ENCODE data around the gene KLHL29. TPM values are rescaled to one million over a fixed set of nuclear protein-coding genes. Genes with fewer than 3 reads are reported as not detected.

The KLHL29 gene
- total RNA-seq, 2 experiments from 2014 or later = 2.9 to 3.5 TPM

DNA sequence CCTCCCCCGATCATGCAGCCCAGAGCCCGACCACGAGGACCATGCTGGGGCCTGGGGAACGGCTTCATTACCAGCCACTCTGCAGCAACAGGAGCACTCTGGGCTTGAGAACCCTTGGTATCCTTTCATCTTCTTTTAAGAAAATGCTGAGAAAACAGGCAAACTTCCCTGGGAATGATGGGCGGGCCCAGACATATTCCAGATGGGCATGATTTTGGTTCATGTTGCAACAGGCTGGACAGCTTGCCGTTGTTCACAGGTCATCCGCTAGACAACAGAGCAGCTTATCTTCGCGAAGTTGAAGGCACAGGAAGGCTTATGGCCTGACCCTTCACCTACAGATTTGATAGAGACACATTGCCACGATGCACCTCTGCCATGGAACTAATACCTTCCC is 121.0 kb downstream of the KLHL29 start:
- Mint-ChIP-seq H3K9me3 (no peaks in the 10 kb centered on the region), H3K27me3 (peaks cover 3% of the 10 kb centered on the region), H3K4me1 (peaks cover 6% of the 10 kb centered on the region), H3K27ac (no peak overlapping the region), H3K4me3 (no peak overlapping the region), H3K36me3 (ENCODE audit: low read depth) (no peaks in the 10 kb centered on the region)
- no peak for DNase-seq
- POLR2A ChIA-PET = no interaction called here
- CTCF ChIA-PET = interaction anchor here (1.3 to 1.9 kb wide), 2 partner anchors 14 to 40 kb away, joined by 3 to 5 read pairs; no protein-coding TSS in a partner anchor

DNA sequence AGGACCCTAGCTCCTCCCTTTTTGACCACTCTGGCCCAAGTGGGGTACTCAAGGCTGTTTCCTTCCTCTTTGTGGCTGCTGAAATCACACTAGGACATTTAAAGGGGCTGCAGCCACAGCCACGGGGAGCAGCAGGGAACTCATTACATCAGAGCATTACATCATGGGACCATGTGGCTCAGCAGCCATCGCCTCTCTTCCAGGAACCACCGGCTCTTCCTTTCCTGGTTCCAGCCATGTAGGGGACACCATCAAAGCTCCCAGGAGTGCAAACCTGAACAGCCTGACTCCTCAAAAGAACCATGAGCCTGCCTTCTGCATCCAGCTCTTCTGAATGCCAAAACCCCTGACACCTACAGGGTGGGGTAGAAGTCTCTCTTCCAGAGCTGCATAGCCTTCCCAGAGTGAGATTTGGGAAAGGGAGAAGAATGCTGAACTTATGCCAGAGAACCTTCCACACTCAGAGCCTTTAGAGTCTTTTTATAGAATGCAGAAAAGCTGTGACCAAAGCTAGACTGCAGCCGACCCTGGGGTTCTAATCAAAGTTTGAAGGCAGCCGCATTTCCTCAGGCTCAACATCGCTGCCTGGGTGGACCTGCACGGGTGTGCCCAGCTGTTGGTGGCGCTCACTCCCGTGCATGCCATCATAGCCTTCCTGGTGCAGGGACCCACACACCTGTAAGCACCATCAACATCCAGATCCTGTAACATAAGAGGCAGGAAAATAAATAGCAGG is 121.7 kb downstream of the KLHL29 start:
- Mint-ChIP-seq H3K27ac (no peak overlapping the region), H3K4me3 (no peak overlapping the region), H3K4me1 (peaks cover 6% of the 10 kb centered on the region), H3K9me3 (no peaks in the 10 kb centered on the region), H3K36me3 (ENCODE audit: low read depth) (no peaks in the 10 kb centered on the region), H3K27me3 (peaks cover 3% of the 10 kb centered on the region)
- DNase-seq = no peak
- ChIA-PET CTCF (interaction anchor here (1.3 to 1.9 kb wide), 2 partner anchors 15 to 40 kb away, joined by 3 to 5 read pairs; no protein-coding TSS in a partner anchor), POLR2A (no interaction called here)

DNA sequence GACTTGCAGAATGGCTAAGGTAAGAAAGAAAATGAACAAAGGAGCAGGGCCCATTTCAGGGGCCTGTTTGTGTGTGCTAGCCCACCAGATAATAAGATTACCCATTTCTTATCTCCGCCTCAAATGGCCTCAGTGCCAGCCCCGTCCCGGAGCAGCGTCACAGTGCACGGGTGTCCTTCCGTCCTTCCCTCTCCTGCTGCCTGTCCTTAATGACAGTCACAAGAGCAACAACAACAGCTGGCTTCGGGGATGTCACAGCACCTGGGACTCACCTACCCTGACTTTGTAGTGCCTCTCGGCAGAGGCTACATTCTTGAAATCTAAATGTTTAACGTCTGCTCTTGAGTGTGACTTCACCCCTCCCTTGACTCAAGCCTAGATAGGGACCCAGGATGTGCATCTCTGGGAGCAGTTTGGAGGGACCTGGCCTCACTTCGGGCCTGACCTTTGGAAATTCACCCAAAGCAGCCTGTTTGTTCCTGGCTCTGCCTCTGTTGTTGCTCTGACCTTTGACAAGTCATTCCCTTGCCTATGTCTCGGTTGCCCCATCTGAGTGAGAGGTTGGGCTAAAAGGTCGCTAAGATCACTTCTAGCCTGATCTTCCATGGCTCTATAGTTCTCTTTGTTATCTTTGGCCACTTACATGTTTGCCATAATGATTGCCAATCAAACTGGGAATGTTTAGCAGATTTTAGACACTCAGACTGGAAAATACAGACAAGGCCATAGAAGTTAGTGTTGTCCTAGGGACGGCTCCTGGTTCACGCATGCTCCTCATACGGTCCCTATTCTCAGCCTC is 122.5 kb downstream of the KLHL29 start:
- DNase-seq = no peak
- H3K4me1 Mint-ChIP-seq = peaks cover 6% of the 10 kb centered on the region
- CTCF ChIA-PET = interaction anchor here (1.3 kb wide), 1 partner anchor 17 kb away, joined by 4 read pairs; no protein-coding TSS in a partner anchor
- H3K9me3 Mint-ChIP-seq = no peaks in the 10 kb centered on the region
- peaks cover 3% of the 10 kb centered on the region for H3K27me3 Mint-ChIP-seq
- POLR2A ChIA-PET = no interaction called here
- no peak overlapping the region for H3K27ac Mint-ChIP-seq
- H3K36me3 Mint-ChIP-seq (ENCODE audit: low read depth) = no peaks in the 10 kb centered on the region
- H3K4me3 Mint-ChIP-seq = no peak overlapping the region

DNA sequence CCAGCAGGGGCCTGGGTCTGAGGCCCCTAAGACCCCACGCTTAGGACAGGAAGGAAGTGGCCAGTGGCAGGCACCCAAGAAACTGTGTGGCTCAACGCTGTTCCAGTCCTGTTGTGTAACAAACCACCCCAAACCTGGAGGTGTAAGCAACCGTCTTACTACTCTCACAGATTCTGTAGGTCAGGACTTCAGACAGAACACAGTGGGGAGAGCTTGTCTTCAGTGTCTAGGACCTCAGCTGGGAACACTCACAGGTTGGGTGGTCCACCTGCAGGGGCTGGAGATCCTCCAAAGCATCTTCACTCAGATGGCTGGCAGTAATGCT is 123.0 kb downstream of the KLHL29 start:
- H3K9me3 Mint-ChIP-seq = no peaks in the 10 kb centered on the region
- DNase-seq = no peak
- H3K36me3 Mint-ChIP-seq (ENCODE audit: low read depth) = no peaks in the 10 kb centered on the region
- H3K27ac Mint-ChIP-seq = no peak overlapping the region
- H3K4me1 Mint-ChIP-seq = peaks cover 6% of the 10 kb centered on the region
- ChIA-PET CTCF (interaction anchor here (1.3 kb wide), 1 partner anchor 18 kb away, joined by 4 read pairs; no protein-coding TSS in a partner anchor), POLR2A (no interaction called here)
- no peak overlapping the region for H3K4me3 Mint-ChIP-seq
- peaks cover 3% of the 10 kb centered on the region for H3K27me3 Mint-ChIP-seq

DNA sequence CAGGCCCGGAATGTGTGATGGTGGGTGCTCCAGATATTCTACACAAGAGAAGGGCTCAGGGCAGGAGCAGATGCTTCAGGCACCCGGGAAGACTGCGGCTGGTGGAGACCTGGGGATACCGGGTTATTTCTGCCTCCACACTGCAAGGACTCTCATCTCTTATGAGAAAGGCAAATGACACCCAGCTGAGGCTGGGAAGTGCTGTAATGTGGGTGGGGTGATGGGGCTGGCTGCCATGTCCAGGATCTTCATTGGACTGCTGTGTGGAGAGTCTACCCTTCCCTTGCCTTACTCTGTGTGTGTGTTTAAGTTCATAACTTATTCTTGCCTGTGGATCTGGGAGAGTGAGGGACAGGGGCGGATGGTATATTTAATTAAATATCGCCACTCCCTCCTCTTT is 124.1 kb downstream of the KLHL29 start:
- ChIA-PET POLR2A (no interaction called here), CTCF (no interaction called here)
- H3K27ac Mint-ChIP-seq = no peak overlapping the region

DNA sequence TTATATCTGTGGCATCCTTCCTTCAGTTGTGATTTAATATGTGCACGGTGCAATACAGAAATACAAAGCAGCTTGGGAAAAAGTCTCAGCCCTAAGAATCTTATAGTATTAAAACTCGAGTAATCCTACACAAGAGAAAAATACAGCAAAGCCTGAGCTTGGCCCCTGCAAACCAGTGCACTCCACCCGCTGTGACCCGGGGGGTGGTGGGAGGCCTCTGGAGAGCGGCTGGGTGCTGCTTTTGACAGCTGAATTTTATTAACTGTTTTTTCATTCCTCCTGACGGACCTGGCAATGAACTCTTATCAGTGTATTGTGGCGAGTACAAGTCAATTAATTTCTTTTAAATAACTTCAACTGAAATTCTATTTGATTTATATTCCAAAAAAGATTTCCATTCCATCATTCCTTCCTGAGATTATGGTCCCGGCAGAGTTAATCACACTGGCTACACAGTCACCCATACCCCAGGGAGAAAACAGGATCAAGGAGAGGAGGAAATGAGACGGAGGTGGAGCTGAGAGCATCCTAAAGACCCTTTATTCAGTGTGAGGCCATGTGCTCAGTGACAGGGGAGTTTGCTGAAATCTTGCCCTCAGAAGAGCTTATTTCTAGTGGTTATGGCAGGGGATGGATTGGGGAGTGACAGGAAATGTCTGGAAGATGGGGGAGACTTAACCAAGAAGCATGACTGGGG is 124.8 kb downstream of the KLHL29 start:
- CTCF ChIA-PET = no interaction called here
- H3K4me3 Mint-ChIP-seq = no peak overlapping the region
- H3K4me1 Mint-ChIP-seq = peaks cover 6% of the 10 kb centered on the region
- POLR2A ChIA-PET = no interaction called here
- H3K27ac Mint-ChIP-seq = no peak overlapping the region
- H3K36me3 Mint-ChIP-seq (ENCODE audit: low read depth) = no peaks in the 10 kb centered on the region
- H3K9me3 Mint-ChIP-seq = no peaks in the 10 kb centered on the region
- H3K27me3 Mint-ChIP-seq = peaks cover 8% of the 10 kb centered on the region
- no peak for DNase-seq

More for the DNA sequence above, 124.1 kb downstream of the KLHL29 start:
- Mint-ChIP-seq H3K4me3 (no peak overlapping the region), H3K36me3 (ENCODE audit: low read depth) (no peaks in the 10 kb centered on the region), H3K4me1 (peaks cover 6% of the 10 kb centered on the region), H3K27me3 (peaks cover 3% of the 10 kb centered on the region), H3K9me3 (no peaks in the 10 kb centered on the region)
- no peak for DNase-seq

DNA sequence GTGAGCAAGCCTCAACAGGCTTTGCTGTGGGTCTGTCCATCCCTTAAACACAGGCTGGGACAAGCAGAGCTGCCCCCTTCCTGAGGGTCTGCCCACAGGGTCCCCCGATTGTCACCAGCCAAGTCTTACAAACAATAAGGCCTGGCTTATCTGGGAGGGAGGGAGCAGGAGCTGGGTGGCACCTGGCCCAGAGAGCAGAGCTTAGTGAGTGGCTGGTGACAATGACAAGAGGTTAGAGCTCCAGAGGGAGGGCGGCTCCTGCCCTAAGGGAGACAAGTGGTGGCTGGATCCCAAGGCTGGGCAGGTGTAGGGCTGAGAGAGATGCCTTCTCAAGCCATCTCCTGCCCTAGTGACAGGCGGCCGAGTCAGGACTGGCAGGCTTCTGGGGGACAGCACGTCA is 125.5 kb downstream of the KLHL29 start:
- Mint-ChIP-seq H3K27me3 (peaks cover 15% of the 10 kb centered on the region), H3K36me3 (ENCODE audit: low read depth) (no peaks in the 10 kb centered on the region), H3K9me3 (no peaks in the 10 kb centered on the region), H3K4me1 (peaks cover 8% of the 10 kb centered on the region), H3K27ac (no peak overlapping the region), H3K4me3 (no peak overlapping the region)
- ChIA-PET POLR2A (no interaction called here), CTCF (interaction anchor here (0.9 to 1.3 kb wide), 2 partner anchors 9 to 12 kb away, joined by 4 to 7 read pairs; no protein-coding TSS in a partner anchor)
- DNase-seq = no peak

DNA sequence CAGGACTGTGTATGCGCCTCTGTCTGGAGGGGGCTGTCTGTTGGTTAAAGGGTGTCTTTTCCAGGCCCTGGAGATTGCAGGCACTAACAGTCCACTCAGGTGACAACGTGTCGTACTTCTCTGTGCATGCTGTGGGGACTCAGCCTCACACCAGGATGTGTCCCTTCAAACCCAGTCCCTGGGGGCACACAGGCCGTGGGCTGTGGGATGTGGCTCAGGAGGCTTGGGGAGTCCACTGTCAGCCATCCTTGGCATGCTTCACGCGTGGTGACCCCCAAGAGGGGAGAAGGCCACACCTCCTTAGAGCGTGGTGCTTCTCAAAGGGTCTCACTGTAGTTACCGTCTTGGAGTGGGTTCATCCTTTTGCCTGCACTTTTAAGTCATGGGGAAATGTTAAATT is 127.8 kb downstream of the KLHL29 start:
- no peaks in the 10 kb centered on the region for H3K9me3 Mint-ChIP-seq
- H3K27ac Mint-ChIP-seq = no peak overlapping the region
- CTCF ChIA-PET = no interaction called here
- POLR2A ChIA-PET = interaction anchor here (0.6 kb wide), 1 partner anchor 16 kb away, joined by 3 read pairs; no protein-coding TSS in a partner anchor
- H3K36me3 Mint-ChIP-seq (ENCODE audit: low read depth) = no peaks in the 10 kb centered on the region
- DNase-seq = no peak
- H3K4me1 Mint-ChIP-seq = peaks cover 3% of the 10 kb centered on the region
- no peak overlapping the region for H3K4me3 Mint-ChIP-seq
- peaks cover 21% of the 10 kb centered on the region for H3K27me3 Mint-ChIP-seq

DNA sequence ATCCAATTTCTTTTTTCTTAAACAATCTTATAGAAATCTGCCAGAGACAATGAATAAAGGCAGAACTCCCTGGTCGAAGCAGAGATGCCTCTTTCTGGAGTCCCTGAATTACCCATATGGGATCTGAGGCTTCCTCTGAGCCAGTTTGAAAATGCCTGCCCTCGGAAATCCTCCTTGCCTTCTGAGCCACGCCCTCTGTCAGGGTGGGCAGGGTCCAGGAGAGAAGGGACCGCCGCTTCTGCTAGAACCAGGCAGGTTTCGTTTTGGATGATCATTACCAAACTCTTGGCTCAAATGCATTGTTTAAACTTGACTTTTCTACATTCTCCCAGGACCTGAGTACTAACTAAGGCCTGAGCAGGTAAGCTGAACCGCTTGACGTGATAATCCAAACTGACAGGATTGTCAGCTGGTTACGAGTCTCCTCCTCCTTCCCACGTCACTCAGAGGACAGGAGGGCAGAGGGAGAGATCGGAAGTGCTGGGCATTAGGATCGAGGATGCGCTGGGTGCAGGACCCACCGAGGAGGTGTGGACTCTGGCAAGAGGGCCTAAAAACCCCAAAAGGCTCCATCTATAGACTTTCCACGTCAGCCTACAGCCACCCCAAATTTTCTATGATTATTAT is 128.4 kb downstream of the KLHL29 start:
- H3K36me3 Mint-ChIP-seq (ENCODE audit: low read depth) = no peaks in the 10 kb centered on the region
- H3K27ac Mint-ChIP-seq = no peak overlapping the region
- CTCF ChIA-PET = no interaction called here

DNA sequence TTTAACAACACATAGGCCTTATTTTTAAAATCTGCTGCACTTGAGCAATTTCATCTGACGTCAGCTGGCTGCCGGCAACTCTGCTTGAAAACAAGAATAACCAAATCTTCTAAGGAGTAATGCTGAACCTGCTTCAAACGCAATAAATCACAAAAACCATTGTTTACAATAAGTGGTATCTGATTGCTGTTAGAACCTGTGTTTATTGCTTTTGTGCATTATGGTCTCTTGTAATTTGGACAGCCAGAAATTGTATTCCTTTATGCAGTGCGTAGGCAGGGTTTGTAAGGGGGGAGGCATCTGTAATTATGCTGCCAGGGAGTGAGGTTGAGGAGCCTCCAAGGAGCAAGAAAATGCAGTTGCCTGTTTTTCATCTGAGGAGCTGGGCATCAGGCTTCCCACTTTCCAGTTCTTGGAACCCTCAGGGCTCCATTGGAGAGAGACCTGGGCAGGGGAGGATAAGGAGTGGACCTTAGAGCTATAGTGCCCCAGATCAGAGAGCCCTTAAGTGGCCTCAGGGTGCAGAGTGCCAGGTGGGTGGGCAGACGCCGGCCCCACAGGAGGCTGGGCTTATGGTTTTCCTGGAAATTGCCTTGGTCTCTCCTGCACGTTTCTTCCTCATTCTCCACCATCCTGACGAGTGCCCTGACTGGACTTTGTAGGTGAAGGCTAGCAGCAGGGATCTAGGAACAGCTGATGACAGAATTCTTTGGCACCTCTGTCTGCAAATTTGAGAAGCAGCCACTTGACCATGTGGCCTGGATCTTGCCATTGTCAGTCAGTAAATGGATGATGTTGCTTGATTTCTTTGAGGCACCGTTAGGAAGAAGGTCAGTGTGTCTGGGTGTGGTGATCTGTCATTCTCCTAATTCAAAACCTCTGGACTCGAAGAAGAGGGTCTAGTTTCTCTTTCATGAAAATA is 129.2 kb downstream of the KLHL29 start:
- H3K9me3 Mint-ChIP-seq = no peaks in the 10 kb centered on the region
- ChIA-PET POLR2A (no interaction called here), CTCF (no interaction called here)

More for the DNA sequence above, 128.4 kb downstream of the KLHL29 start:
- no peak for DNase-seq
- Mint-ChIP-seq H3K9me3 (no peaks in the 10 kb centered on the region), H3K27me3 (peaks cover 20% of the 10 kb centered on the region), H3K4me1 (peaks cover 3% of the 10 kb centered on the region), H3K4me3 (no peak overlapping the region)
- POLR2A ChIA-PET = no interaction called here

DNA sequence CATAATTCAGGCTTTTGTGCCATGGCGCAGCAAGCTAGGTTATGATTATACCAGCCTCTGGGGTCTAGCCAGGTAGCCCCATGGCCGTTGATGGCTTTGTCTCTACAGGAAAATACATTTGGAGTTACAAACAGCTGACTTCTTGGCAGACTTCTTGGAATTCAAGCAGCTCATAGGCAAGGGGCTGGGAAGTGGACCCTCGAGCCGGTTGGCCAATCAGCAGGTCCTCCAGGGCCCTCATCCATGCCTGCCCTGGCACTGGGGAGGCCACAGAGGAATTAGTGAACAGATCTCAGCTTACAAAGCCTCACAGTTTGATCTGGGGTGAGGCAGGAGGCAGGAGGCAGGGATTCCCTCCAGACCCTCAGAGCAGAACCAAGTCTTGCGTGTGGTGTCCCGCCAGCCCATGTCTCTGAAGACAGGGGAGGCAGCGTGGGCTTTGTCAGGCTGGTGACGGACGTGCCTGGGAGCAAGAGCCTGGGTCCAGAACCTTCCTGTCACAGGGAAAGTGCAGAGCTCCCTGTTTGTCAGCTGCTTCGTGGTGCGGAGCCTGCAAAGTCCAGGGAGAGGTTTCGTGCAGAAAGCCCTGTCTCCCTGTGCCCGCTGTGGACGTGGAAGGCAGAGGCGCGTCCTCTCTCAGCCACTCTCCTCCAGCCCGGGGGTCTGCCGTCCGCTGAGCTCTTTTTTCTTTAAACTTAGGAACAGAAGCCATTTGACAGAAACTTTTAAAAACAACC is 131.7 kb downstream of the KLHL29 start:
- no peak overlapping the region for H3K4me3 Mint-ChIP-seq
- peaks cover 22% of the 10 kb centered on the region for H3K27me3 Mint-ChIP-seq
- H3K4me1 Mint-ChIP-seq = peaks cover 3% of the 10 kb centered on the region
- CTCF ChIA-PET = no interaction called here
- H3K36me3 Mint-ChIP-seq (ENCODE audit: low read depth) = no peaks in the 10 kb centered on the region
- H3K9me3 Mint-ChIP-seq = no peaks in the 10 kb centered on the region
- DNase-seq = no peak
- POLR2A ChIA-PET = no interaction called here
- no peak overlapping the region for H3K27ac Mint-ChIP-seq

More for the DNA sequence above, 129.2 kb downstream of the KLHL29 start:
- peaks cover 20% of the 10 kb centered on the region for H3K27me3 Mint-ChIP-seq
- H3K27ac Mint-ChIP-seq = no peak overlapping the region
- H3K4me3 Mint-ChIP-seq = no peak overlapping the region
- DNase-seq = no peak
- H3K36me3 Mint-ChIP-seq (ENCODE audit: low read depth) = no peaks in the 10 kb centered on the region
- peaks cover 3% of the 10 kb centered on the region for H3K4me1 Mint-ChIP-seq
